ENCODE measurements around the gene FTSJ3. TPM values are rescaled to one million over a fixed set of nuclear protein-coding genes. Genes with fewer than 3 reads are reported as not detected.

The FTSJ3 gene
- total and polyA plus RNA-seq, 2 of the 13 experiments (the other 11 are each of a cell fraction or from before 2014, with no cell fraction given): 26.0 to 64.2 TPM

GRCh38 chr17:63843910-63844677, 16.6 kb upstream of the FTSJ3 start:
- Histone ChIP-seq H3K4me3 (replicated peaks in 1 of 3; ENCODE audit: insufficient read depth in 1 of 3, low read depth in 2 of 3, low read length in 3 of 3) (peak overlapping the region; percentile 74 to 85 (median 74)), H3K36me3 (replicated peaks in 1 of 2; ENCODE audit: control insufficient read depth in 1 of 2, insufficient read depth in 2 of 2, low read length in 2 of 2) (no peaks in the 10 kb centered on the region), H3K79me2 (ENCODE audit: insufficient read depth, low read length) (peaks cover 28% of the 10 kb centered on the region), H3K27me3 (ENCODE audit: control insufficient read depth in 1 of 2, insufficient read depth in 2 of 2, low read length in 2 of 2) (no peaks in the 10 kb centered on the region; a peak in 1 of 5 replicates), H2AFZ (ENCODE audit: low read length) (no peak overlapping the region), H4K20me1 (ENCODE audit: insufficient read depth, low read length) (peaks cover 9% of the 10 kb centered on the region; the same call in 1 of the 2 replicates), H3K9ac (ENCODE audit: insufficient read depth, low read depth, low read length) (peak overlapping the region; percentile 63), H3K4me2 (ENCODE audit: low read depth, low read length) (peak overlapping the region; percentile 87), H3K9me3 (ENCODE audit: low read length) (no peaks in the 10 kb centered on the region), H3K27ac (ENCODE audit: extremely low read length, insufficient read depth, low read length) (peak overlapping the region; percentile 77), H3K4me1 (ENCODE audit: insufficient read depth, low read length) (peaks cover 37% of the 10 kb centered on the region)
- intact Hi-C loops (cut with micrococcal nuclease; ENCODE audit: unreplicated experiment) (loop anchor here (5.0 kb wide), 1 partner anchor 72 kb away; the partner anchor contains the start of genes CCDC47 and DDX42), in situ Hi-C loops (cut with HindIII; ENCODE audit: extremely low pct_ligation_motif_present, low pct_unique_long_range_greater_than_20kb) (loop anchor here (10.0 kb wide), 1 partner anchor 661 kb away; the partner anchor contains the start of genes CEP95 and DDX5)
- TF ChIP-seq PHF21A (CRISPR knock-in tag; IDR thresholded peaks at IDR 0.05) (0 out of 2 replicates have a peak, but pooled peaks have one; percentile 9), U2AF1 (optimal IDR thresholded peaks at IDR 0.05; ENCODE audit: low read depth, low read length) (no peak), CREB1 (IDR thresholded peaks at IDR 0.05) (no peak), CREB1 (CRISPR knock-in tag; IDR thresholded peaks at IDR 0.05) (peak; percentile 24; the same call in 1 of the 2 replicates), NFE2L1 (CRISPR knock-in tag; IDR thresholded peaks at IDR 0.05; ENCODE audit: borderline replicate concordance) (no peak), MBD4 (IDR thresholded peaks at IDR 0.05; ENCODE audit: borderline replicate concordance, low read length) (no peak)
- TF ChIP-seq, protein P1, sequence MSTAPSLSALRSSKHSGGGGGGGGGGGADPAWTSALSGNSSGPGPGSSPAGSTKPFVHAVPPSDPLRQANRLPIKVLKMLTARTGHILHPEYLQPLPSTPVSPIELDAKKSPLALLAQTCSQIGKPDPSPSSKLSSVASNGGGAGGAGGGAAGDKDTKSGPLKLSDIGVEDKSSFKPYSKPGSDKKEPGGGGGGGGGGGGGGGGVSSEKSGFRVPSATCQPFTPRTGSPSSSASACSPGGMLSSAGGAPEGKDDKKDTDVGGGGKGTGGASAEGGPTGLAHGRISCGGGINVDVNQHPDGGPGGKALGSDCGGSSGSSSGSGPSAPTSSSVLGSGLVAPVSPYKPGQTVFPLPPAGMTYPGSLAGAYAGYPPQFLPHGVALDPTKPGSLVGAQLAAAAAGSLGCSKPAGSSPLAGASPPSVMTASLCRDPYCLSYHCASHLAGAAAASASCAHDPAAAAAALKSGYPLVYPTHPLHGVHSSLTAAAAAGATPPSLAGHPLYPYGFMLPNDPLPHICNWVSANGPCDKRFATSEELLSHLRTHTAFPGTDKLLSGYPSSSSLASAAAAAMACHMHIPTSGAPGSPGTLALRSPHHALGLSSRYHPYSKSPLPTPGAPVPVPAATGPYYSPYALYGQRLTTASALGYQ (CRISPR knock-in tag; IDR thresholded peaks at IDR 0.05): no peak
- ChIA-PET POLR2A (interaction anchor here (0.6 to 2.6 kb wide), 12 partner anchors 11 to 1930 kb away, joined by 3 to 28 read pairs (median 3); partner anchors contain the start of genes CCDC47, DCAF7, DDX42 and PSMC5), CTCF (ENCODE audit: low intra/inter-chr PET ratio, low total read pairs) (no interaction called here)
- no TSS peak for BruUV-seq (replicated peaks)
- 55% methylated on average over 9 of the region's 9 CpGs for WGBS (ENCODE audit: low lambda C conversion rate)
- no peak for DNase-seq (ENCODE audit: low spot score)
- FAIRE-seq: no peak
- no peak for ATAC-seq

All from HepG2 (cell line).